WTC11 (cell line): ENCODE data around the gene SEZ6L. TPM values are rescaled to one million over a fixed set of nuclear protein-coding genes. Genes with fewer than 3 reads are reported as not detected.

ENCODE experiments used
- ATAC-seq: fragments of 200-7000 bp; cut with Tn5 transposase; 2 replicates; pipeline ENCODE4 v1.10.0; 2021; ENCODE audit warnings: mild to moderate bottlenecking, moderate library complexity
- CTCF ChIA-PET: fragments of 300-600 bp; sonication (Branson Sonifier 250); formaldehyde crosslinking; loops from one replicate; lab custom pipeline; 2021; ENCODE audit warnings: antibody characterized with exemption; lab: Charles Lee
- POLR2A ChIA-PET: fragments of 350-600 bp; sonication (Branson Sonifier 250); formaldehyde crosslinking; loops from one replicate; lab custom pipeline; 2021; ENCODE audit warnings: antibody characterized with exemption; lab: Charles Lee
- DNase-seq: peaks from one replicate; pipeline ENCODE4 v3.0.0; 2021; ENCODE audit warnings: low spot score
- H3K27ac Mint-ChIP-seq: 2 replicates; pipeline ENCODE4 v1.8.0; 2021; ENCODE audit warnings: mixed read lengths
- H3K27me3 Mint-ChIP-seq: 2 replicates; pipeline ENCODE4 v1.8.0; 2021; ENCODE audit warnings: low read depth, mild to moderate bottlenecking, moderate library complexity, mixed read lengths
- H3K36me3 Mint-ChIP-seq: 2 replicates; pipeline ENCODE4 v1.8.0; 2021; ENCODE audit warnings: mixed read lengths
- H3K4me1 Mint-ChIP-seq: 2 replicates; pipeline ENCODE4 v1.8.0; 2022; ENCODE audit warnings: mixed read lengths
- H3K4me3 Mint-ChIP-seq: 2 replicates; pipeline ENCODE4 v1.8.0; 2021; ENCODE audit warnings: mild to moderate bottlenecking, moderate library complexity, mixed read lengths
- H3K9me3 Mint-ChIP-seq: 2 replicates; pipeline ENCODE4 v1.8.0; 2021; ENCODE audit warnings: mixed read lengths
- FOXP1 ChIP-seq: sonication (generic); formaldehyde crosslinking; IDR thresholded peaks from 2 replicates; pipeline ENCODE4 v1.8.0; 2022; ENCODE audit warnings: missing genetic modification reagents, mild to moderate bottlenecking, moderate library complexity, borderline replicate concordance
- HMGA2 ChIP-seq: fragments of 250-450 bp; sonication (Bioruptor Pico); IDR thresholded peaks from 2 replicates; pipeline ENCODE4 v1.4.0; 2021; ENCODE audit warnings: mild to moderate bottlenecking, moderate library complexity
- JUN ChIP-seq: sonication (generic); formaldehyde crosslinking; IDR thresholded peaks from 2 replicates; pipeline ENCODE4 v1.8.0; 2023; ENCODE audit warnings: mild to moderate bottlenecking, missing genetic modification reagents
- KAT7 ChIP-seq: sonication (generic); formaldehyde crosslinking; IDR thresholded peaks from 2 replicates; pipeline ENCODE4 v1.8.1; 2023; ENCODE audit warnings: missing genetic modification reagents, mild to moderate bottlenecking, borderline replicate concordance
- ZBTB21 ChIP-seq: sonication (generic); formaldehyde crosslinking; IDR thresholded peaks from 2 replicates; pipeline ENCODE4 v1.8.1; 2023; ENCODE audit warnings: mild to moderate bottlenecking, missing genetic modification reagents, borderline replicate concordance
- ZNF512 ChIP-seq: sonication (generic); formaldehyde crosslinking; IDR thresholded peaks from 2 replicates; pipeline ENCODE4 v1.8.1; 2022; ENCODE audit warnings: missing genetic modification reagents, borderline replicate concordance
- total RNA-seq: library from RNA; stranded (reverse); gene quantifications from 3 replicates; pipeline ENCODE4 v1.2.3, GENCODE V29; 2021
- TF ChIP-seq, protein P1 (sequence below): sonication (generic); formaldehyde crosslinking; IDR thresholded peaks from 2 replicates; pipeline ENCODE4 v1.8.1; 2023; ENCODE audit warnings: mild to moderate bottlenecking, missing genetic modification reagents, borderline replicate concordance
- TF ChIP-seq, protein P2 (sequence below): sonication (generic); formaldehyde crosslinking; IDR thresholded peaks from 2 replicates; pipeline ENCODE4 v1.8.0; 2023; ENCODE audit warnings: mild to moderate bottlenecking, missing genetic modification reagents
- TF ChIP-seq, protein P3 (sequence below): fragments of 250-450 bp; sonication (Bioruptor Pico); IDR thresholded peaks from 2 replicates; pipeline ENCODE4 v1.8.0; 2021; ENCODE audit warnings: mild to moderate bottlenecking
- TF ChIP-seq, protein P4 (sequence below): sonication (generic); formaldehyde crosslinking; IDR thresholded peaks from 2 replicates; pipeline ENCODE4 v1.8.1; 2023; ENCODE audit warnings: mild to moderate bottlenecking, missing genetic modification reagents
- TF ChIP-seq, protein P5 (sequence below): fragments of 250-450 bp; sonication (Bioruptor Pico); IDR thresholded peaks from 2 replicates; pipeline ENCODE4 v2.1.2; 2022; ENCODE audit warnings: mild to moderate bottlenecking, moderate library complexity

Gene SEZ6L
- total RNA-seq, 1 experiment from 2014 or later, result 0.57 TPM

DNA sequence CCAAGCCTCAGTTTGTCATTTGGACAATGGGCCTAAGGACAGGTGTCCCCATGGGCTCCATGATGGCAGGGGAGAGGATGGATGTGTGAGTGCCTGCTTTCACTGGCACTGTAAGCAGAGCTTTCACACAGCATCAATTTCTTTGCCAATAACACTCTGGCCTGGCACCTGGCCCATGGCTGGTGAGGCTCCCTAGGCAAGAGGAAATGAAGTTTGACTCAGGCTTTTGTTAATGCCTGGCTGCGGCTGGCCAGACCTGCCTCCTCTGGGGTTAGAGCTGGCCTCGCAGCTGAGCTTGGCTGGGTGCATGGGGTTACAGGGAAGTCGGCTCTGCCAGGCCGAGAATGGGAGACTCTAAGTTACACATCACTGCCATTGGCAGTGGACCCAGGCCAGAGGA, 30.0 kb upstream of the SEZ6L start (continued):
- TF ChIP-seq, protein P1, sequence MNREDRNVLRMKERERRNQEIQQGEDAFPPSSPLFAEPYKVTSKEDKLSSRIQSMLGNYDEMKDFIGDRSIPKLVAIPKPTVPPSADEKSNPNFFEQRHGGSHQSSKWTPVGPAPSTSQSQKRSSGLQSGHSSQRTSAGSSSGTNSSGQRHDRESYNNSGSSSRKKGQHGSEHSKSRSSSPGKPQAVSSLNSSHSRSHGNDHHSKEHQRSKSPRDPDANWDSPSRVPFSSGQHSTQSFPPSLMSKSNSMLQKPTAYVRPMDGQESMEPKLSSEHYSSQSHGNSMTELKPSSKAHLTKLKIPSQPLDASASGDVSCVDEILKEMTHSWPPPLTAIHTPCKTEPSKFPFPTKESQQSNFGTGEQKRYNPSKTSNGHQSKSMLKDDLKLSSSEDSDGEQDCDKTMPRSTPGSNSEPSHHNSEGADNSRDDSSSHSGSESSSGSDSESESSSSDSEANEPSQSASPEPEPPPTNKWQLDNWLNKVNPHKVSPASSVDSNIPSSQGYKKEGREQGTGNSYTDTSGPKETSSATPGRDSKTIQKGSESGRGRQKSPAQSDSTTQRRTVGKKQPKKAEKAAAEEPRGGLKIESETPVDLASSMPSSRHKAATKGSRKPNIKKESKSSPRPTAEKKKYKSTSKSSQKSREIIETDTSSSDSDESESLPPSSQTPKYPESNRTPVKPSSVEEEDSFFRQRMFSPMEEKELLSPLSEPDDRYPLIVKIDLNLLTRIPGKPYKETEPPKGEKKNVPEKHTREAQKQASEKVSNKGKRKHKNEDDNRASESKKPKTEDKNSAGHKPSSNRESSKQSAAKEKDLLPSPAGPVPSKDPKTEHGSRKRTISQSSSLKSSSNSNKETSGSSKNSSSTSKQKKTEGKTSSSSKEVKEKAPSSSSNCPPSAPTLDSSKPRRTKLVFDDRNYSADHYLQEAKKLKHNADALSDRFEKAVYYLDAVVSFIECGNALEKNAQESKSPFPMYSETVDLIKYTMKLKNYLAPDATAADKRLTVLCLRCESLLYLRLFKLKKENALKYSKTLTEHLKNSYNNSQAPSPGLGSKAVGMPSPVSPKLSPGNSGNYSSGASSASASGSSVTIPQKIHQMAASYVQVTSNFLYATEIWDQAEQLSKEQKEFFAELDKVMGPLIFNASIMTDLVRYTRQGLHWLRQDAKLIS (CRISPR knock-in tag), result no peak
- TF ChIP-seq HMGA2 (no peak), ZNF512 (CRISPR knock-in tag) (no peak), JUN (no peak), FOXP1 (CRISPR knock-in tag) (no peak), ZBTB21 (CRISPR knock-in tag) (no peak)
- TF ChIP-seq, protein P2, sequence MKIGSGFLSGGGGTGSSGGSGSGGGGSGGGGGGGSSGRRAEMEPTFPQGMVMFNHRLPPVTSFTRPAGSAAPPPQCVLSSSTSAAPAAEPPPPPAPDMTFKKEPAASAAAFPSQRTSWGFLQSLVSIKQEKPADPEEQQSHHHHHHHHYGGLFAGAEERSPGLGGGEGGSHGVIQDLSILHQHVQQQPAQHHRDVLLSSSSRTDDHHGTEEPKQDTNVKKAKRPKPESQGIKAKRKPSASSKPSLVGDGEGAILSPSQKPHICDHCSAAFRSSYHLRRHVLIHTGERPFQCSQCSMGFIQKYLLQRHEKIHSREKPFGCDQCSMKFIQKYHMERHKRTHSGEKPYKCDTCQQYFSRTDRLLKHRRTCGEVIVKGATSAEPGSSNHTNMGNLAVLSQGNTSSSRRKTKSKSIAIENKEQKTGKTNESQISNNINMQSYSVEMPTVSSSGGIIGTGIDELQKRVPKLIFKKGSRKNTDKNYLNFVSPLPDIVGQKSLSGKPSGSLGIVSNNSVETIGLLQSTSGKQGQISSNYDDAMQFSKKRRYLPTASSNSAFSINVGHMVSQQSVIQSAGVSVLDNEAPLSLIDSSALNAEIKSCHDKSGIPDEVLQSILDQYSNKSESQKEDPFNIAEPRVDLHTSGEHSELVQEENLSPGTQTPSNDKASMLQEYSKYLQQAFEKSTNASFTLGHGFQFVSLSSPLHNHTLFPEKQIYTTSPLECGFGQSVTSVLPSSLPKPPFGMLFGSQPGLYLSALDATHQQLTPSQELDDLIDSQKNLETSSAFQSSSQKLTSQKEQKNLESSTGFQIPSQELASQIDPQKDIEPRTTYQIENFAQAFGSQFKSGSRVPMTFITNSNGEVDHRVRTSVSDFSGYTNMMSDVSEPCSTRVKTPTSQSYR (CRISPR knock-in tag), result no peak
- TF ChIP-seq, protein P3, sequence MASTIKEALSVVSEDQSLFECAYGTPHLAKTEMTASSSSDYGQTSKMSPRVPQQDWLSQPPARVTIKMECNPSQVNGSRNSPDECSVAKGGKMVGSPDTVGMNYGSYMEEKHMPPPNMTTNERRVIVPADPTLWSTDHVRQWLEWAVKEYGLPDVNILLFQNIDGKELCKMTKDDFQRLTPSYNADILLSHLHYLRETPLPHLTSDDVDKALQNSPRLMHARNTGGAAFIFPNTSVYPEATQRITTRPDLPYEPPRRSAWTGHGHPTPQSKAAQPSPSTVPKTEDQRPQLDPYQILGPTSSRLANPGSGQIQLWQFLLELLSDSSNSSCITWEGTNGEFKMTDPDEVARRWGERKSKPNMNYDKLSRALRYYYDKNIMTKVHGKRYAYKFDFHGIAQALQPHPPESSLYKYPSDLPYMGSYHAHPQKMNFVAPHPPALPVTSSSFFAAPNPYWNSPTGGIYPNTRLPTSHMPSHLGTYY (CRISPR knock-in tag), result no peak
- TF ChIP-seq, protein P4, sequence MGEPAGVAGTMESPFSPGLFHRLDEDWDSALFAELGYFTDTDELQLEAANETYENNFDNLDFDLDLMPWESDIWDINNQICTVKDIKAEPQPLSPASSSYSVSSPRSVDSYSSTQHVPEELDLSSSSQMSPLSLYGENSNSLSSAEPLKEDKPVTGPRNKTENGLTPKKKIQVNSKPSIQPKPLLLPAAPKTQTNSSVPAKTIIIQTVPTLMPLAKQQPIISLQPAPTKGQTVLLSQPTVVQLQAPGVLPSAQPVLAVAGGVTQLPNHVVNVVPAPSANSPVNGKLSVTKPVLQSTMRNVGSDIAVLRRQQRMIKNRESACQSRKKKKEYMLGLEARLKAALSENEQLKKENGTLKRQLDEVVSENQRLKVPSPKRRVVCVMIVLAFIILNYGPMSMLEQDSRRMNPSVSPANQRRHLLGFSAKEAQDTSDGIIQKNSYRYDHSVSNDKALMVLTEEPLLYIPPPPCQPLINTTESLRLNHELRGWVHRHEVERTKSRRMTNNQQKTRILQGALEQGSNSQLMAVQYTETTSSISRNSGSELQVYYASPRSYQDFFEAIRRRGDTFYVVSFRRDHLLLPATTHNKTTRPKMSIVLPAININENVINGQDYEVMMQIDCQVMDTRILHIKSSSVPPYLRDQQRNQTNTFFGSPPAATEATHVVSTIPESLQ (CRISPR knock-in tag), result no peak

GRCh38 chr22:26141831-26142230, 27.4 kb upstream of the SEZ6L start:
- Mint-ChIP-seq H3K4me3 (no peak overlapping the region), H3K27me3 (peaks cover 3% of the 10 kb centered on the region), H3K36me3 (no peaks in the 10 kb centered on the region), H3K4me1 (no peaks in the 10 kb centered on the region), H3K27ac (no peak overlapping the region), H3K9me3 (peaks cover 6% of the 10 kb centered on the region)
- TF ChIP-seq KAT7, result no peak
- TF ChIP-seq, protein P5, sequence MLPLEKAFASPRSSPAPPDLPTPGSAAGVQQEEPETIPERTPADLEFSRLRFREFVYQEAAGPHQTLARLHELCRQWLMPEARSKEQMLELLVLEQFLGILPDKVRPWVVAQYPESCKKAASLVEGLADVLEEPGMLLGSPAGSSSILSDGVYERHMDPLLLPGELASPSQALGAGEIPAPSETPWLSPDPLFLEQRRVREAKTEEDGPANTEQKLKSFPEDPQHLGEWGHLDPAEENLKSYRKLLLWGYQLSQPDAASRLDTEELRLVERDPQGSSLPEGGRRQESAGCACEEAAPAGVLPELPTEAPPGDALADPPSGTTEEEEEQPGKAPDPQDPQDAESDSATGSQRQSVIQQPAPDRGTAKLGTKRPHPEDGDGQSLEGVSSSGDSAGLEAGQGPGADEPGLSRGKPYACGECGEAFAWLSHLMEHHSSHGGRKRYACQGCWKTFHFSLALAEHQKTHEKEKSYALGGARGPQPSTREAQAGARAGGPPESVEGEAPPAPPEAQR (CRISPR knock-in tag), result no peak
- ATAC-seq, result no peak
- ChIA-PET CTCF (no interaction called here), POLR2A (no interaction called here)
- DNase-seq, result no peak
